Mesenchymal stem cell (in vitro differentiated cells and primary cell): ENCODE measurements around the gene PDE4B.

Source experiments
- DNase-seq: peaks from one replicate; pipeline ENCODE4 v3.0.0-alpha.2; 2013
- H2AFZ ChIP-seq: one replicate; pipeline ENCODE4 v1.6.1; 2013; ENCODE audit warnings: low read depth, mild to moderate bottlenecking, control low read depth, inconsistent platforms, low read length, moderate library complexity
- H2AK5ac ChIP-seq: 2 replicates; pipeline ENCODE4 v1.6.1; 2013; ENCODE audit warnings: low read length, moderate library complexity, mild to moderate bottlenecking, inconsistent platforms; ENCODE audit not compliant: severe bottlenecking
- H2BK120ac ChIP-seq: one replicate; pipeline ENCODE4 v1.6.1; 2013; ENCODE audit warnings: low read depth, mild to moderate bottlenecking, inconsistent platforms, low read length, moderate library complexity
- H2BK12ac ChIP-seq, 2 experiments: one replicate each; pipeline ENCODE4 v1.6.1; 2013; ENCODE audit warnings: inconsistent platforms in 2 of 2, low read length in 2 of 2, mild to moderate bottlenecking in 2 of 2, moderate library complexity in 2 of 2, control low read depth in 1 of 2
- H2BK15ac ChIP-seq: one replicate; pipeline ENCODE4 v1.6.1; 2013; ENCODE audit warnings: mild to moderate bottlenecking, low read depth, inconsistent platforms; ENCODE audit not compliant: poor library complexity, severe bottlenecking
- H2BK5ac ChIP-seq: 2 replicates; pipeline ENCODE4 v1.6.1; 2013; ENCODE audit warnings: low read depth, mild to moderate bottlenecking, low read length, control low read depth, inconsistent platforms; ENCODE audit not compliant: poor library complexity, severe bottlenecking
- H3K14ac ChIP-seq, 2 experiments: one replicate each; pipeline ENCODE4 v1.6.1; 2013; ENCODE audit warnings: inconsistent platforms in 2 of 2, low read length in 2 of 2, control low read depth in 1 of 2, mild to moderate bottlenecking in 1 of 2, moderate library complexity in 1 of 2
- H3K18ac ChIP-seq, 2 experiments: one replicate each; pipeline ENCODE4 v1.6.1; 2013; ENCODE audit warnings: inconsistent platforms in 2 of 2, low read length in 2 of 2, control low read depth in 1 of 2, low read depth in 1 of 2, mild to moderate bottlenecking in 1 of 2
- H3K23ac ChIP-seq, 2 experiments: one replicate each; pipeline ENCODE4 v1.6.1; 2013; ENCODE audit warnings: inconsistent platforms in 2 of 2, low read length in 2 of 2, mild to moderate bottlenecking in 2 of 2, moderate library complexity in 2 of 2, control low read depth in 1 of 2
- H3K27ac ChIP-seq: 2 replicates; pipeline ENCODE4 v1.5.1; 2013; ENCODE audit warnings: mild to moderate bottlenecking, moderate library complexity, low read length, control low read depth, inconsistent platforms; ENCODE audit not compliant: poor library complexity, severe bottlenecking
- H3K27me3 ChIP-seq, 2 experiments: 2 replicates each; pipeline versions ENCODE4 v1.6.1 to v1.7.0; 2013; ENCODE audit warnings: low read length in 2 of 2, mild to moderate bottlenecking in 2 of 2, moderate library complexity in 2 of 2, control low read depth in 1 of 2, inconsistent platforms in 1 of 2; ENCODE audit not compliant: control insufficient read depth in 1 of 2, insufficient read depth in 1 of 2
- H3K36me3 ChIP-seq, 2 experiments: 2 replicates each; pipeline versions ENCODE4 v1.6.1 to v1.7.0; 2013; ENCODE audit warnings: low read length in 2 of 2, control low read depth in 1 of 2, inconsistent platforms in 1 of 2, low read depth in 1 of 2, mild to moderate bottlenecking in 1 of 2; ENCODE audit not compliant: insufficient read depth in 2 of 2, control insufficient read depth in 1 of 2
- H3K4ac ChIP-seq, 2 experiments: one replicate each; pipeline ENCODE4 v1.6.1; 2013; ENCODE audit warnings: inconsistent platforms in 2 of 2, low read length in 2 of 2, mild to moderate bottlenecking in 2 of 2, moderate library complexity in 2 of 2, control low read depth in 1 of 2, low read depth in 1 of 2
- H3K4me1 ChIP-seq: 2 replicates; pipeline ENCODE4 v1.6.1; 2013; ENCODE audit warnings: low read depth, low read length, control low read depth; ENCODE audit not compliant: control insufficient read depth, insufficient read depth
- H3K4me2 ChIP-seq: 2 replicates; pipeline ENCODE4 v1.6.1; 2013; ENCODE audit warnings: low read length, mild to moderate bottlenecking, inconsistent platforms; ENCODE audit not compliant: poor library complexity, severe bottlenecking
- H3K4me3 ChIP-seq, 2 experiments: 2 replicates each; pipeline versions ENCODE4 v1.5.1 to v1.7.0; 2013; ENCODE audit warnings: low read length in 2 of 2, mild to moderate bottlenecking in 2 of 2, control low read depth in 1 of 2, low read depth in 1 of 2; ENCODE audit not compliant: insufficient read depth in 1 of 2
- H3K79me1 ChIP-seq: replicated peaks from 2 replicates; pipeline ENCODE4 v1.6.1; 2013; ENCODE audit warnings: mild to moderate bottlenecking, control low read depth, low read length, inconsistent platforms; ENCODE audit not compliant: poor library complexity, severe bottlenecking
- H3K9ac ChIP-seq: 2 replicates; pipeline ENCODE4 v1.7.0; 2013; ENCODE audit warnings: mild to moderate bottlenecking, low read length, moderate library complexity
- H3K9me3 ChIP-seq: 2 replicates; pipeline ENCODE4 v1.7.0; 2013; ENCODE audit warnings: mild to moderate bottlenecking, low read length; ENCODE audit not compliant: control insufficient read depth
- H4K8ac ChIP-seq: one replicate; pipeline ENCODE4 v1.6.1; 2013; ENCODE audit warnings: inconsistent platforms, mild to moderate bottlenecking, low read length, moderate library complexity
- H4K91ac ChIP-seq: one replicate; pipeline ENCODE4 v1.6.1; 2013; ENCODE audit warnings: mild to moderate bottlenecking, low read length, inconsistent platforms
- WGBS: methylation state at CpG from one replicate; pipeline ENCODE4 v1.1.7; 2013; ENCODE audit warnings: mixed read lengths; 5-methylcytosine and 5-hydroxymethylcytosine counted together

The PDE4B gene

GRCh38 chr1:66254785-66255184, 462.1 kb downstream of the PDE4B start:
- Histone ChIP-seq H3K9me3 (no peaks in the 10 kb centered on the region), H3K27ac (no peak overlapping the region), H2BK120ac (no peak overlapping the region), H3K4ac (no peak overlapping the region), H3K4me3 (no peak overlapping the region), H3K18ac (no peak overlapping the region), H3K79me1 (no peaks in the 10 kb centered on the region), H2BK15ac (no peak overlapping the region), H3K36me3 (no peaks in the 10 kb centered on the region), H3K4me2 (no peak overlapping the region), H2BK5ac (no peak overlapping the region), H2AK5ac (no peak overlapping the region), H4K8ac (no peak overlapping the region), H3K27me3 (no peaks in the 10 kb centered on the region), H3K14ac (no peak overlapping the region), H3K4me1 (no peaks in the 10 kb centered on the region), H2AFZ (no peak overlapping the region), H3K23ac (no peak overlapping the region), H4K91ac (no peak overlapping the region), H3K9ac (no peak overlapping the region), H2BK12ac (no peak overlapping the region)
- no peak for DNase-seq
- 100% methylated on average over 1 of the region's 1 CpG for WGBS

- no peaks in the 10 kb centered on the region for H3K36me3 ChIP-seq
- H2AK5ac ChIP-seq: no peak overlapping the region
- H3K9me3 ChIP-seq: no peaks in the 10 kb centered on the region
- H3K27me3 ChIP-seq: no peaks in the 10 kb centered on the region
- no peak overlapping the region for H3K4ac ChIP-seq
- no peaks in the 10 kb centered on the region for H3K4me1 ChIP-seq
- H4K91ac ChIP-seq: no peak overlapping the region
- H2BK5ac ChIP-seq: no peak overlapping the region
- H3K79me1 ChIP-seq: no peaks in the 10 kb centered on the region
- no peak overlapping the region for H3K14ac ChIP-seq
- no peak overlapping the region for H4K8ac ChIP-seq
- WGBS: 97% methylated on average over 4 of the region's 5 CpGs
- H2AFZ ChIP-seq: no peak overlapping the region
- H3K4me3 ChIP-seq: no peak overlapping the region
- H3K9ac ChIP-seq: peak overlapping the region; percentile 80
- DNase-seq: no peak
- no peak overlapping the region for H2BK15ac ChIP-seq
- no peak overlapping the region for H3K27ac ChIP-seq
- H2BK12ac ChIP-seq: no peak overlapping the region
- H3K23ac ChIP-seq: no peak overlapping the region
- no peak overlapping the region for H3K4me2 ChIP-seq
- no peak overlapping the region for H2BK120ac ChIP-seq
- no peak overlapping the region for H3K18ac ChIP-seq
These were observed 464.2 kb downstream of the PDE4B start for GRCh38 chr1:66256629-66257572.

- H3K23ac ChIP-seq: no peak overlapping the region
- peak; percentile 39 for DNase-seq
- H3K36me3 ChIP-seq: no peaks in the 10 kb centered on the region
- H3K14ac ChIP-seq: no peak overlapping the region
- H4K91ac ChIP-seq: no peak overlapping the region
- 76% methylated on average over 4 of the region's 4 CpGs for WGBS
- no peak overlapping the region for H3K4me3 ChIP-seq
- H3K9ac ChIP-seq: peak overlapping the region; percentile 80
- no peak overlapping the region for H2AK5ac ChIP-seq
- no peaks in the 10 kb centered on the region for H3K9me3 ChIP-seq
- no peak overlapping the region for H3K4ac ChIP-seq
- no peak overlapping the region for H2BK120ac ChIP-seq
- H3K4me1 ChIP-seq: no peaks in the 10 kb centered on the region
- H3K27me3 ChIP-seq: no peaks in the 10 kb centered on the region
- no peak overlapping the region for H3K18ac ChIP-seq
- no peak overlapping the region for H4K8ac ChIP-seq
- no peak overlapping the region for H3K27ac ChIP-seq
- H3K79me1 ChIP-seq: no peaks in the 10 kb centered on the region
- H2BK15ac ChIP-seq: no peak overlapping the region
- H2BK5ac ChIP-seq: no peak overlapping the region
- no peak overlapping the region for H3K4me2 ChIP-seq
- no peak overlapping the region for H2AFZ ChIP-seq
- no peak overlapping the region for H2BK12ac ChIP-seq
These were observed 465.9 kb downstream of the PDE4B start for GRCh38 chr1:66258404-66259105.

GRCh38 chr1:66261364-66261763, 468.7 kb downstream of the PDE4B start:
- H3K4me2 ChIP-seq: no peak overlapping the region
- no peak for DNase-seq
- H3K79me1 ChIP-seq: no peaks in the 10 kb centered on the region
- H2AFZ ChIP-seq: no peak overlapping the region
- no peak overlapping the region for H2AK5ac ChIP-seq
- H3K9me3 ChIP-seq: no peaks in the 10 kb centered on the region
- H3K14ac ChIP-seq: no peak overlapping the region
- no peaks in the 10 kb centered on the region for H3K4me1 ChIP-seq
- H4K91ac ChIP-seq: no peak overlapping the region
- H3K4ac ChIP-seq: no peak overlapping the region
- no peak overlapping the region for H2BK15ac ChIP-seq
- H3K27ac ChIP-seq: no peak overlapping the region
- H2BK120ac ChIP-seq: no peak overlapping the region
- no peaks in the 10 kb centered on the region for H3K27me3 ChIP-seq
- no peak overlapping the region for H3K4me3 ChIP-seq
- no peak overlapping the region for H2BK5ac ChIP-seq
- no peak overlapping the region for H2BK12ac ChIP-seq
- H3K9ac ChIP-seq: no peak overlapping the region
- no peak overlapping the region for H4K8ac ChIP-seq
- H3K23ac ChIP-seq: no peak overlapping the region
- no peak overlapping the region for H3K18ac ChIP-seq
- no peaks in the 10 kb centered on the region for H3K36me3 ChIP-seq
